Measurements from ENCODE around the gene GOLGA2. TPM values are rescaled to one million over a fixed set of nuclear protein-coding genes. Genes with fewer than 3 reads are reported as not detected.
A peak's percentile ranks its signal among the peaks of the same experiment; 100 is the strongest.

Gene GOLGA2
- total and polyA plus RNA-seq, 2 of the 13 experiments (the other 11 are each of a cell fraction or from before 2014, with no cell fraction given), result 45.3 to 45.8 TPM

GRCh38 chr9:128321879-128322403, 46.1 kb upstream of the GOLGA2 start:
- Histone ChIP-seq H3K9me3 (ENCODE audit: low read length) (no peaks in the 10 kb centered on the region), H3K27ac (ENCODE audit: extremely low read length, insufficient read depth, low read length) (peak overlapping the region; percentile 93), H2AFZ (ENCODE audit: low read length) (peak overlapping the region; percentile 89), H3K79me2 (ENCODE audit: insufficient read depth, low read length) (peaks cover 33% of the 10 kb centered on the region), H3K4me2 (ENCODE audit: low read depth, low read length) (peak overlapping the region; percentile 97), H3K4me1 (ENCODE audit: insufficient read depth, low read length) (peaks cover 23% of the 10 kb centered on the region), H3K36me3 (replicated peaks in 1 of 2; ENCODE audit: control insufficient read depth in 1 of 2, insufficient read depth in 2 of 2, low read length in 2 of 2) (peaks cover 9 to 28% of the 10 kb centered on the region in 2 experiments), H3K4me3 (replicated peaks in 1 of 3; ENCODE audit: insufficient read depth in 1 of 3, low read depth in 2 of 3, low read length in 3 of 3) (peak overlapping the region; percentile 93 to 99 (median 94)), H4K20me1 (ENCODE audit: insufficient read depth, low read length) (no peaks in the 10 kb centered on the region), H3K9ac (ENCODE audit: insufficient read depth, low read depth, low read length) (peak overlapping the region; percentile 96), H3K27me3 (ENCODE audit: control insufficient read depth in 1 of 2, insufficient read depth in 2 of 2, low read length in 2 of 2) (no peaks in the 10 kb centered on the region; a peak in 1 of 5 replicates)
- in situ Hi-C loops (cut with HindIII; ENCODE audit: extremely low pct_ligation_motif_present, low pct_unique_long_range_greater_than_20kb) (no loop called here), intact Hi-C loops (cut with micrococcal nuclease; ENCODE audit: unreplicated experiment) (loop anchor here (2.0 kb wide), 2 partner anchors 19 to 25 kb away; partner anchors contain the start of gene SLC27A4)
- ATAC-seq (peak; percentile 6; the same call in 2 of the 3 replicates), DNase-seq (ENCODE audit: low spot score) (no peak), FAIRE-seq (peak; percentile 55)
- ChIA-PET CTCF (ENCODE audit: low intra/inter-chr PET ratio, low total read pairs) (no interaction called here), POLR2A (interaction anchor here (1.0 to 1.8 kb wide), 2 partner anchors 15 to 26 kb away, joined by 3 to 7 read pairs; no protein-coding TSS in a partner anchor)
- TSS peak; percentile 87 for BruUV-seq (replicated peaks)
- WGBS (ENCODE audit: low lambda C conversion rate), result under 1% methylated on average over 11 of the region's 21 CpGs
- peak; percentile 38; the same call in 1 of the 2 replicates for TF ChIP-seq TFE3 (CRISPR knock-in tag; IDR thresholded peaks at IDR 0.05)
- no peak for TF ChIP-seq ZNF549 (CRISPR knock-in tag; IDR thresholded peaks at IDR 0.05)
- no peak for TF ChIP-seq ZNF430 (CRISPR knock-in tag; IDR thresholded peaks at IDR 0.05)
- no peak for TF ChIP-seq PHF20 (CRISPR knock-in tag; IDR thresholded peaks at IDR 0.05)
- TF ChIP-seq THAP7 (CRISPR knock-in tag; IDR thresholded peaks at IDR 0.05), result peak; percentile 89; the same call in 1 of the 2 replicates
- no peak for TF ChIP-seq DNMT3B (CRISPR knock-in tag; conservative IDR thresholded peaks at IDR 0.05)
- no peak for TF ChIP-seq POGZ (CRISPR knock-in tag; IDR thresholded peaks at IDR 0.05)
- TF ChIP-seq JARID2 (CRISPR knock-in tag; IDR thresholded peaks at IDR 0.05; ENCODE audit: insufficient replicate concordance), result peak; percentile 36
- TF ChIP-seq CSRNP1 (CRISPR knock-in tag; IDR thresholded peaks at IDR 0.05), result no peak
- no peak for TF ChIP-seq GRHL1 (CRISPR knock-in tag; conservative IDR thresholded peaks at IDR 0.05)
- TF ChIP-seq FOXO4 (CRISPR knock-in tag; conservative IDR thresholded peaks at IDR 0.05), result 0 out of 2 replicates have a peak, but pooled peaks have one; percentile 34
- TF ChIP-seq HES4 (CRISPR knock-in tag; IDR thresholded peaks at IDR 0.05; ENCODE audit: borderline replicate concordance), result no peak
- TF ChIP-seq IKZF4 (CRISPR knock-in tag; IDR thresholded peaks at IDR 0.05; ENCODE audit: borderline replicate concordance, low read depth, not compliant biosample characterization), result no peak
- TF ChIP-seq POLR2G (IDR thresholded peaks at IDR 0.05; ENCODE audit: low read depth, low read length), result no peak
- TF ChIP-seq DBP (CRISPR knock-in tag; IDR thresholded peaks at IDR 0.05; ENCODE audit: not compliant biosample characterization), result no peak

All from HepG2 (cell line).